GM23248 (cell line): Measurements from ENCODE around the gene EFCAB10. TPM values are rescaled to one million over a fixed set of nuclear protein-coding genes. Genes with fewer than 3 reads are reported as not detected.

Experiments
- DNase-seq: peaks from one replicate; pipeline ENCODE4 v3.0.0-alpha.2; 2015
- H2AFZ ChIP-seq: fragments of 200-600 bp; sonication (generic); 2 replicates; pipeline ENCODE4 v1.6.1; 2016; ENCODE audit warnings: antibody characterized with exemption
- H3F3A ChIP-seq: fragments of 200-600 bp; sonication (generic); 2 replicates; pipeline ENCODE4 v1.6.1; 2016; ENCODE audit warnings: mild to moderate bottlenecking, antibody characterized with exemption, mixed run types; ENCODE audit not compliant: insufficient read depth
- H3K27ac ChIP-seq: fragments of 200-600 bp; sonication (generic); 2 replicates; pipeline ENCODE4 v1.5.1; 2016; ENCODE audit warnings: mild to moderate bottlenecking
- H3K27me3 ChIP-seq: fragments of 200-600 bp; sonication (generic); replicated peaks from 2 replicates; pipeline ENCODE4 v1.6.1; 2016; ENCODE audit warnings: mild to moderate bottlenecking; ENCODE audit not compliant: insufficient read depth
- H3K36me3 ChIP-seq: fragments of 200-600 bp; sonication (generic); 2 replicates; pipeline ENCODE4 v1.6.1; 2016; ENCODE audit warnings: low read depth, mild to moderate bottlenecking
- H3K4me1 ChIP-seq: fragments of 200-600 bp; sonication (generic); 2 replicates; pipeline ENCODE4 v1.6.1; 2016; ENCODE audit warnings: mild to moderate bottlenecking; ENCODE audit not compliant: insufficient read depth
- H3K4me2 ChIP-seq: fragments of 200-600 bp; sonication (generic); one replicate; pipeline ENCODE4 v1.6.1; 2016; ENCODE audit warnings: mild to moderate bottlenecking; ENCODE audit not compliant: unreplicated experiment
- H3K4me3 ChIP-seq: fragments of 200-600 bp; sonication (generic); 2 replicates; pipeline ENCODE4 v1.5.1; 2016; ENCODE audit warnings: mild to moderate bottlenecking
- H3K79me2 ChIP-seq: fragments of 200-600 bp; sonication (generic); 2 replicates; pipeline ENCODE4 v1.6.1; 2016; ENCODE audit warnings: mild to moderate bottlenecking; ENCODE audit not compliant: insufficient read depth
- H3K9ac ChIP-seq: fragments of 200-600 bp; sonication (generic); 2 replicates; pipeline ENCODE4 v1.6.1; 2016; ENCODE audit warnings: mild to moderate bottlenecking
- H3K9me2 ChIP-seq: fragments of 200-600 bp; sonication (generic); 2 replicates; pipeline ENCODE4 v1.6.1; 2016; ENCODE audit warnings: mixed run types, mild to moderate bottlenecking, moderate library complexity; ENCODE audit not compliant: insufficient read depth
- H3K9me3 ChIP-seq: fragments of 200-600 bp; sonication (generic); one replicate; pipeline ENCODE4 v1.6.1; 2017; ENCODE audit warnings: low read depth
- H4K20me1 ChIP-seq: fragments of 200-600 bp; sonication (generic); 2 replicates; pipeline ENCODE4 v1.6.0; 2016; ENCODE audit not compliant: insufficient read depth
- EZH2 ChIP-seq: fragments of 200-600 bp; sonication (generic); IDR thresholded peaks from 2 replicates; pipeline ENCODE4 v1.6.1; 2018; ENCODE audit warnings: antibody characterized with exemption, mild to moderate bottlenecking; ENCODE audit not compliant: insufficient read depth, poor library complexity, severe bottlenecking
- EZH2phosphoT487 ChIP-seq: fragments of 200-600 bp; sonication (generic); IDR thresholded peaks from 2 replicates; pipeline ENCODE4 v1.6.1; 2018; ENCODE audit warnings: antibody characterized with exemption, moderate library complexity, mild to moderate bottlenecking, low read depth; ENCODE audit not compliant: insufficient read depth
- WGBS, 2 experiments: methylation state at CpG; one replicate each; pipeline ENCODE4 v1.1.6; 2015 to 2017; ENCODE audit warnings: low lambda C conversion rate in 2 of 2, low coverage in 1 of 2; ENCODE audit errors: missing lambda C conversion rate in 2 of 2; 5-methylcytosine and 5-hydroxymethylcytosine counted together
- in situ Hi-C: fragments of 300-500 bp; cut with MboI; formaldehyde crosslinking; loops from 2 replicates; pipeline ENCODE4 v1.15.0; 2020
- polyA plus RNA-seq: library from polyadenylated mRNA; unstranded; fragments of >200 nt; fragmentation: Nextera tagmentation; extraction: Ambion mirVana; gene quantifications from 2 replicates; pipeline ENCODE4 v1.2.1, GENCODE V29; 2016
- total RNA-seq: library from RNA; depleted of rRNA; stranded (reverse); fragments of >200 nt; shearing (Covaris generic); gene quantifications from 2 replicates; pipeline ENCODE4 v1.2.3, GENCODE V29; 2014

EFCAB10 gene
- total and polyA plus RNA-seq, 2 experiments from 2014 or later: 0.25 TPM; not detected in 1

DNA sequence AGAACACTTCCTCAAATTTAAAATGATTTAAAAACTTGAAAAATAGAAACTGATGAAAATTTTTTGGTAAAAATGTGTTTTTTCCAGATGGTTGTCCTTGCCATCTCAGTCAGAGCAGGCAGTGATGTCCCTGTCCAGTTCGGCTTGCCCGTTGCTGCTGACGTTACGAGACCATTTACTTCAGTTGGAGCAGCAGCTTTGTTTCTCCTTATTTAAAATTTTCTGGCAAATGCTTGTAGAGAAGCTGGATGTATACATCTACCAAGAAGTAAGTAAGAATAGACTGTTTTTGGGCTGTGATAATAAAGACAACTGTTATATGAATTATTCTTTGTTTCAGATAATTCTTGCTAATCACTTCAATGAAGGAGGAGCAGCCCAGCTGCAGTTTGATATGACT is 16.1 kb downstream of the EFCAB10 start:
- Histone ChIP-seq H3K79me2 (no peaks in the 10 kb centered on the region), H3K9ac (no peak overlapping the region), H3K4me3 (no peak overlapping the region), H3K4me2 (no peak overlapping the region), H3K27ac (no peak overlapping the region), H4K20me1 (no peaks in the 10 kb centered on the region), H3K9me2 (no peaks in the 10 kb centered on the region), H3K27me3 (no peaks in the 10 kb centered on the region), H3K36me3 (peaks cover 76% of the 10 kb centered on the region), H3K4me1 (no peaks in the 10 kb centered on the region), H2AFZ (no peak overlapping the region), H3F3A (peaks cover 7% of the 10 kb centered on the region), H3K9me3 (no peaks in the 10 kb centered on the region)
- no peak for DNase-seq
- in situ Hi-C loops: no loop called here
- TF ChIP-seq EZH2 (no peak), EZH2phosphoT487 (no peak)
- WGBS, 2 experiments: 99% methylated on average over 4 of the region's 4 CpGs

DNA sequence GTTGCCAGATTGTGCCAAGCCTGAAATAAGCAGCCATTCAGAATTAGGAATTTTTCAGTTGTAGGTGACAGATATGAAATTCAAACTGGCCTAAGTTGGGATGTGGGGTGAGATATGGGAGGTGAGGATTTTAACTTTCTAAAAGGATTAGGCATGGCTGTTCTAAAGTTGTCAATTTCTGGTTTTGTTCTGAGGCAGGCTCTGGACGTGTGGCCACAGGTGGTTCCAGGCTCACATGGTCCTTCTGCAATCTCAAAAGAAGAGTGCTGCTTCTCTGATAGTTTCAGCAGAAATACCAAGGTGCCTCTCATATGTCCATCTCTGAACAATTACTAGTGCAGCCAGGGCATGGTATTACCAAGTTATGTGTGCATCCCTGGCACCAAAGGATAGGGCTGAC is 21.4 kb downstream of the EFCAB10 start:
- 100% methylated on average over 1 of the region's 1 CpG for WGBS, 2 experiments
- in situ Hi-C loops: no loop called here
- H3K27me3 ChIP-seq: no peaks in the 10 kb centered on the region

DNA sequence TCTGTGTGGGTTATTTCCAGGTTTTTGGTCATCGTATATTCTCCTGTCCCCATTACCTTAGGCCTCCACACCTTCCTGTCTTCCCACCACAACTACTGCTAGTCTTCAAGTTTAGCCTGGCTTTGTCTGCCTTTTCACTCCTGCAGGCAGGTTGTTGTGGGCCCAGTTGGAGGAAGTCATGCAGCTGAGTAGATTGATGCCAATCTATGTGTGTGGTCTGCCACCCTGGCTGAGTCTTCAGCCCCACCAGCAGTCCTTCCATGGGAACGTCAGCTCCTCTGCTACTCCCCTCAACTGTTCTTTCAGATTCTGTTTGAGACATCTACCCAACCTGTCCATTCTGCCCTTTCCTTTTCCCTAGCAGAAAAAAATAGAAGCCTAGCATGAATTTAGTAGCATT is 43.0 kb downstream of the EFCAB10 start:
- H3K9me3 ChIP-seq: no peaks in the 10 kb centered on the region
- TF ChIP-seq EZH2phosphoT487 (no peak), EZH2 (no peak)
- in situ Hi-C loops: no loop called here
- H2AFZ ChIP-seq: no peak overlapping the region
- no peak overlapping the region for H3K4me2 ChIP-seq
- H3F3A ChIP-seq: no peaks in the 10 kb centered on the region
- H3K79me2 ChIP-seq: peaks cover 53% of the 10 kb centered on the region
- no peaks in the 10 kb centered on the region for H3K27me3 ChIP-seq
- DNase-seq: no peak
- H3K9ac ChIP-seq: no peak overlapping the region
- H3K4me3 ChIP-seq: no peak overlapping the region
- no peaks in the 10 kb centered on the region for H4K20me1 ChIP-seq
- no peak overlapping the region for H3K27ac ChIP-seq
- H3K36me3 ChIP-seq: peaks cover 57% of the 10 kb centered on the region
- H3K4me1 ChIP-seq: 0 out of 2 replicates have a peak, but pooled peaks cover 6% of the 10 kb centered on the region
- 70 to 72% methylated on average over 2 of the region's 2 CpGs for WGBS, 2 experiments
- no peaks in the 10 kb centered on the region for H3K9me2 ChIP-seq

More for the DNA sequence above, 21.4 kb downstream of the EFCAB10 start:
- no peaks in the 10 kb centered on the region for H4K20me1 ChIP-seq
- H3K4me1 ChIP-seq: no peaks in the 10 kb centered on the region
- H3K4me2 ChIP-seq: no peak overlapping the region
- H3F3A ChIP-seq: no peaks in the 10 kb centered on the region
- H3K79me2 ChIP-seq: no peaks in the 10 kb centered on the region
- H3K9ac ChIP-seq: no peak overlapping the region
- no peaks in the 10 kb centered on the region for H3K9me2 ChIP-seq
- DNase-seq: no peak
- no peak overlapping the region for H2AFZ ChIP-seq
- no peaks in the 10 kb centered on the region for H3K9me3 ChIP-seq
- H3K4me3 ChIP-seq: no peak overlapping the region
- TF ChIP-seq EZH2phosphoT487 (no peak), EZH2 (no peak)
- H3K36me3 ChIP-seq: peaks cover 60% of the 10 kb centered on the region
- no peak overlapping the region for H3K27ac ChIP-seq

- H3K79me2 ChIP-seq: peaks cover 49% of the 10 kb centered on the region
- no peaks in the 10 kb centered on the region for H3K27me3 ChIP-seq
- in situ Hi-C loops: no loop called here
- no peaks in the 10 kb centered on the region for H3F3A ChIP-seq
- no peaks in the 10 kb centered on the region for H3K9me2 ChIP-seq
- no peaks in the 10 kb centered on the region for H3K9me3 ChIP-seq
- H3K4me3 ChIP-seq: peak overlapping the region; percentile 99
- WGBS, 2 experiments: 17 to 21% methylated on average over 12 of the region's 12 CpGs
- H3K27ac ChIP-seq: peak overlapping the region; percentile 60; the same call in 1 of the 2 replicates
- H3K4me2 ChIP-seq: peak overlapping the region; percentile 99
- H3K36me3 ChIP-seq: peaks cover 19% of the 10 kb centered on the region; the same call in 1 of the 2 replicates
- peak overlapping the region; percentile 97 for H3K9ac ChIP-seq
- peaks cover 12% of the 10 kb centered on the region; the same call in 1 of the 2 replicates for H3K4me1 ChIP-seq
- DNase-seq: no peak
- peak overlapping the region; percentile 99 for H2AFZ ChIP-seq
- no peak for TF ChIP-seq EZH2phosphoT487
- no peak for TF ChIP-seq EZH2
- H4K20me1 ChIP-seq: no peaks in the 10 kb centered on the region
These were observed 48.4 kb downstream of the EFCAB10 start for GRCh38 chr7:105532709-105533460.
